IMR-90 (cell line): ENCODE measurements around the gene LTB4R. TPM values are rescaled to one million over a fixed set of nuclear protein-coding genes. Genes with fewer than 3 reads are reported as not detected.

Source experiments
- ATAC-seq: fragments of 200-7000 bp; cut with Tn5 transposase; 2 replicates; pipeline ENCODE4 v1.9.1; 2020; ENCODE audit warnings: low read depth, mild to moderate bottlenecking, moderate library complexity
- BruUV-seq: library from RNA; stranded (reverse); fragments of 400-500 nt; replicated peaks from 2 replicates; lab custom pipeline; 2021; lab: Mats Ljungman, UMichigan
- CTCF ChIA-PET: fragments of 300-600 bp; formaldehyde crosslinking; extraction: SDS; loops from one replicate; lab custom pipeline; 2021; ENCODE audit warnings: antibody characterized with exemption; lab: Yijun Ruan, JAX
- POLR2A ChIA-PET: fragments of 300-600 bp; sonication (Branson Sonifier 250); formaldehyde crosslinking; loops from one replicate; lab custom pipeline; 2022; ENCODE audit warnings: antibody characterized with exemption; ENCODE audit not compliant: unreplicated experiment; lab: Charles Lee
- DNase-seq: peaks from one replicate; pipeline ENCODE4 v3.0.0; 2013
- H2AFZ ChIP-seq: replicated peaks from 2 replicates; pipeline ENCODE3; 2013; ENCODE audit warnings: low read length, mild to moderate bottlenecking; ENCODE audit not compliant: poor library complexity
- H2AK5ac ChIP-seq: 2 replicates; pipeline ENCODE4 v1.6.1; 2013; ENCODE audit warnings: low read depth, low read length, inconsistent platforms
- H2AK9ac ChIP-seq: replicated peaks from 2 replicates; pipeline ENCODE3; 2013; ENCODE audit warnings: mild to moderate bottlenecking, low read depth, low read length, moderate library complexity; ENCODE audit not compliant: poor library complexity
- H2BK120ac ChIP-seq: 2 replicates; pipeline ENCODE4 v1.6.1; 2013; ENCODE audit warnings: low read depth, low read length, inconsistent platforms
- H2BK15ac ChIP-seq: 3 replicates; pipeline ENCODE4 v1.6.1; 2013; ENCODE audit warnings: low read depth, low read length, inconsistent platforms
- H2BK20ac ChIP-seq: 2 replicates; pipeline ENCODE4 v1.6.1; 2013; ENCODE audit warnings: low read depth, mild to moderate bottlenecking, inconsistent platforms, low read length, moderate library complexity
- H2BK5ac ChIP-seq: 2 replicates; pipeline ENCODE4 v1.6.1; 2013; ENCODE audit warnings: mild to moderate bottlenecking, low read depth, low read length, inconsistent platforms; ENCODE audit not compliant: poor library complexity, severe bottlenecking
- H3K14ac ChIP-seq: replicated peaks from 2 replicates; pipeline ENCODE4 v1.6.1; 2013; ENCODE audit warnings: low read depth, low read length, inconsistent platforms
- H3K18ac ChIP-seq: 2 replicates; pipeline ENCODE4 v1.6.1; 2013; ENCODE audit warnings: low read depth, low read length, control low read depth
- H3K23ac ChIP-seq: 2 replicates; pipeline ENCODE4 v1.6.1; 2013; ENCODE audit warnings: low read depth, low read length, inconsistent platforms
- H3K27ac ChIP-seq: 2 replicates; pipeline ENCODE4 v1.5.1; 2013; ENCODE audit warnings: mild to moderate bottlenecking, control low read depth, low read length; ENCODE audit not compliant: insufficient read depth
- H3K27me3 ChIP-seq: 2 replicates; pipeline ENCODE4 v1.6.1; 2013; ENCODE audit warnings: low read length; ENCODE audit not compliant: control insufficient read depth, insufficient read depth
- H3K36me3 ChIP-seq: 2 replicates; pipeline ENCODE4 v1.6.1; 2013; ENCODE audit warnings: low read length, mixed read lengths; ENCODE audit not compliant: control insufficient read depth, insufficient read depth
- H3K4ac ChIP-seq: 2 replicates; pipeline ENCODE4 v1.6.1; 2013; ENCODE audit warnings: low read depth, low read length, inconsistent platforms
- H3K4me1 ChIP-seq: 2 replicates; pipeline ENCODE4 v1.6.1; 2013; ENCODE audit warnings: low read length, mixed read lengths; ENCODE audit not compliant: control insufficient read depth, insufficient read depth
- H3K4me2 ChIP-seq: 2 replicates; pipeline ENCODE4 v1.6.1; 2013; ENCODE audit warnings: low read depth, mild to moderate bottlenecking, control low read depth, low read length, moderate library complexity
- H3K4me3 ChIP-seq: 2 replicates; pipeline ENCODE4 v1.5.1; 2013; ENCODE audit warnings: low read depth, mild to moderate bottlenecking, control low read depth, low read length, moderate library complexity; ENCODE audit not compliant: insufficient read depth
- H3K56ac ChIP-seq: 2 replicates; pipeline ENCODE4 v1.6.1; 2013; ENCODE audit warnings: low read length, inconsistent platforms; ENCODE audit not compliant: insufficient read depth; ENCODE audit errors: extremely low read depth
- H3K79me1 ChIP-seq, 2 experiments: 2 replicates each; pipeline ENCODE4 v1.6.1; 2013; ENCODE audit warnings: low read length in 2 of 2, inconsistent platforms in 1 of 2, low read depth in 1 of 2
- H3K9ac ChIP-seq: 2 replicates; pipeline ENCODE4 v1.6.1; 2013; ENCODE audit warnings: low read depth, low read length, control low read depth
- H3K9me1 ChIP-seq: 2 replicates; pipeline ENCODE4 v1.6.1; 2013; ENCODE audit warnings: low read length, inconsistent platforms; ENCODE audit not compliant: insufficient read depth
- H3K9me3 ChIP-seq: 2 replicates; pipeline ENCODE4 v1.6.1; 2013; ENCODE audit warnings: low read length; ENCODE audit not compliant: control insufficient read depth, insufficient read depth
- H4K20me1 ChIP-seq: 2 replicates; pipeline ENCODE4 v1.6.1; 2013; ENCODE audit warnings: low read length, inconsistent platforms; ENCODE audit not compliant: insufficient read depth
- H4K5ac ChIP-seq: 2 replicates; pipeline ENCODE4 v1.6.1; 2013; ENCODE audit warnings: mild to moderate bottlenecking, low read depth, low read length, control low read depth
- H4K8ac ChIP-seq, 2 experiments: 2 replicates each; pipeline ENCODE4 v1.6.1; 2013; ENCODE audit warnings: low read depth in 2 of 2, low read length in 2 of 2, control low read depth in 1 of 2, inconsistent platforms in 1 of 2
- H4K91ac ChIP-seq: 2 replicates; pipeline ENCODE4 v1.6.1; 2013; ENCODE audit warnings: low read depth, low read length, inconsistent platforms; ENCODE audit not compliant: insufficient read depth
- CHD1 ChIP-seq: IDR thresholded peaks from 2 replicates; pipeline ENCODE4 v1.6.1; 2012; ENCODE audit warnings: low read depth, low read length, improper control_type of control experiment
- ELK1 ChIP-seq: fragments of 150-350 bp; IDR thresholded peaks from 2 replicates; pipeline ENCODE4 v1.6.1; 2016; ENCODE audit warnings: low read depth, mild to moderate bottlenecking, low read length, moderate library complexity, borderline replicate concordance
- FOS ChIP-seq: fragments of 150-350 bp; IDR thresholded peaks from 2 replicates; pipeline ENCODE4 v1.6.1; 2016; ENCODE audit warnings: low read depth, low read length
- MAFK ChIP-seq: IDR thresholded peaks from 2 replicates; pipeline ENCODE4 v1.6.1; 2012; ENCODE audit warnings: low read depth, low read length, improper control_type of control experiment
- MAZ ChIP-seq: IDR thresholded peaks from 2 replicates; pipeline ENCODE4 v1.6.1; 2012; ENCODE audit warnings: low read depth, mild to moderate bottlenecking, low read length, improper control_type of control experiment, moderate library complexity, borderline replicate concordance
- MXI1 ChIP-seq: IDR thresholded peaks from 2 replicates; pipeline ENCODE4 v1.6.1; 2012; ENCODE audit warnings: low read depth, mild to moderate bottlenecking, low read length, moderate library complexity, borderline replicate concordance
- NFE2L2 ChIP-seq: fragments of 150-350 bp; IDR thresholded peaks from 2 replicates; pipeline ENCODE4 v1.6.1; 2016; ENCODE audit warnings: low read depth, mild to moderate bottlenecking, low read length
- POLR2A ChIP-seq: IDR thresholded peaks from 2 replicates; pipeline ENCODE4 v1.6.1; 2012; ENCODE audit warnings: mild to moderate bottlenecking, low read depth, low read length
- RAD21 ChIP-seq: IDR thresholded peaks from 2 replicates; pipeline ENCODE4 v1.6.1; 2012; ENCODE audit warnings: low read length, improper control_type of control experiment
- SMC3 ChIP-seq: fragments of 150-350 bp; IDR thresholded peaks from 2 replicates; pipeline ENCODE4 v1.6.1; 2016; ENCODE audit warnings: low read depth, mild to moderate bottlenecking, antibody characterized with exemption, low read length, moderate library complexity
- WGBS, 2 experiments: methylation state at CpG; one replicate each; pipeline versions ENCODE4 v1.1.5 to v1.1.7; 2013; ENCODE audit warnings: missing lambda C conversion rate in 2 of 2; ENCODE audit not compliant: insufficient read length in 1 of 2; ENCODE audit errors: extremely low coverage in 2 of 2; 5-methylcytosine and 5-hydroxymethylcytosine counted together
- dilution Hi-C: fragments of 300-500 bp; cut with HindIII; formaldehyde crosslinking; loops from one replicate; pipeline ENCODE4 v1.14.3; 2018; ENCODE audit warnings: low sequenced_read_pairs; ENCODE audit not compliant: unreplicated experiment
- in situ Hi-C: fragments of 300-500 bp; cut with MboI; formaldehyde crosslinking; loops from 3 replicates; pipeline ENCODE4 v1.14.3; 2019; ENCODE audit warnings: low sequenced_read_pairs, inconsistent platforms, mixed read lengths
- intact Hi-C: fragments of 100-400 bp; cut with micrococcal nuclease; formaldehyde crosslinking; loops from 2 replicates; pipeline ENCODE4 v1.10.0; 2022
- polyA plus RNA-seq, 3 experiments: library from polyadenylated mRNA; depleted of rRNA; stranded (reverse); fragments of >200 nt; gene quantifications; 2 replicates each; pipeline ENCODE4 v1.2.3, GENCODE V29; 2012; ENCODE audit warnings: low replicate concordance in 1 of 3
- total RNA-seq: library from RNA; depleted of rRNA; stranded (reverse); fragments of >200 nt; gene quantifications from 2 replicates; pipeline ENCODE4 v1.2.3, GENCODE V29; 2012
- TF ChIP-seq, protein P1 (sequence below): conservative IDR thresholded peaks from 2 replicates; pipeline ENCODE4 v1.5.1; 2012; ENCODE audit warnings: mild to moderate bottlenecking, low read depth, low read length, improper control_type of control experiment

LTB4R gene
- total and polyA plus RNA-seq, 2 of the 4 experiments (the other 2 are of a cell fraction) = 0.18 to 2.3 TPM

- H3K4me3 ChIP-seq = no peak overlapping the region
- H3K36me3 ChIP-seq = no peaks in the 10 kb centered on the region
- H2BK120ac ChIP-seq = no peak overlapping the region
- H2BK20ac ChIP-seq = no peak overlapping the region
- no peak overlapping the region for H2AK9ac ChIP-seq
- no peak overlapping the region for H2BK15ac ChIP-seq
- H3K79me1 ChIP-seq = no peaks in the 10 kb centered on the region
- intact Hi-C loops (no loop called here), dilution Hi-C loops (no loop called here), in situ Hi-C loops (no loop called here)
- no peaks in the 10 kb centered on the region for H4K20me1 ChIP-seq
- H3K56ac ChIP-seq = no peak overlapping the region
- no peak overlapping the region for H3K18ac ChIP-seq
- ATAC-seq (no peak), DNase-seq (no peak)
- no peaks in the 10 kb centered on the region for H3K9me1 ChIP-seq
- TF ChIP-seq RAD21 (no peak), NFE2L2 (no peak), FOS (no peak), POLR2A (no peak), MAFK (no peak), MXI1 (no peak), MAZ (no peak), ELK1 (no peak), SMC3 (no peak), CHD1 (no peak)
- TF ChIP-seq, protein P1, sequence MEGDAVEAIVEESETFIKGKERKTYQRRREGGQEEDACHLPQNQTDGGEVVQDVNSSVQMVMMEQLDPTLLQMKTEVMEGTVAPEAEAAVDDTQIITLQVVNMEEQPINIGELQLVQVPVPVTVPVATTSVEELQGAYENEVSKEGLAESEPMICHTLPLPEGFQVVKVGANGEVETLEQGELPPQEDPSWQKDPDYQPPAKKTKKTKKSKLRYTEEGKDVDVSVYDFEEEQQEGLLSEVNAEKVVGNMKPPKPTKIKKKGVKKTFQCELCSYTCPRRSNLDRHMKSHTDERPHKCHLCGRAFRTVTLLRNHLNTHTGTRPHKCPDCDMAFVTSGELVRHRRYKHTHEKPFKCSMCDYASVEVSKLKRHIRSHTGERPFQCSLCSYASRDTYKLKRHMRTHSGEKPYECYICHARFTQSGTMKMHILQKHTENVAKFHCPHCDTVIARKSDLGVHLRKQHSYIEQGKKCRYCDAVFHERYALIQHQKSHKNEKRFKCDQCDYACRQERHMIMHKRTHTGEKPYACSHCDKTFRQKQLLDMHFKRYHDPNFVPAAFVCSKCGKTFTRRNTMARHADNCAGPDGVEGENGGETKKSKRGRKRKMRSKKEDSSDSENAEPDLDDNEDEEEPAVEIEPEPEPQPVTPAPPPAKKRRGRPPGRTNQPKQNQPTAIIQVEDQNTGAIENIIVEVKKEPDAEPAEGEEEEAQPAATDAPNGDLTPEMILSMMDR = no peak
- no peak overlapping the region for H2BK5ac ChIP-seq
- POLR2A ChIA-PET = no interaction called here
- CTCF ChIA-PET = interaction anchor here (1.2 kb wide), 2 partner anchors 10 to 14 kb away, joined by 4 to 6 read pairs; no protein-coding TSS in a partner anchor
- H3K9ac ChIP-seq = no peak overlapping the region
- no peak overlapping the region for H3K23ac ChIP-seq
- no peak overlapping the region for H3K4me2 ChIP-seq
- H3K4ac ChIP-seq = no peak overlapping the region
- H3K27ac ChIP-seq = no peak overlapping the region
- H3K9me3 ChIP-seq = no peaks in the 10 kb centered on the region
- no peak overlapping the region for H3K14ac ChIP-seq
- H4K5ac ChIP-seq = no peak overlapping the region
- no peak overlapping the region for H4K91ac ChIP-seq
- BruUV-seq = no TSS peak
- 0% methylated on average over 1 of the region's 1 CpG; no CpG with 5 or more reads in 1 of the 2 experiments for WGBS, 2 experiments
- peaks cover 41% of the 10 kb centered on the region for H3K27me3 ChIP-seq
- no peak overlapping the region for H4K8ac ChIP-seq
- H2AK5ac ChIP-seq = no peak overlapping the region
- no peak overlapping the region for H2AFZ ChIP-seq
- peaks cover 3% of the 10 kb centered on the region for H3K4me1 ChIP-seq
Measured at GRCh38 chr14:24347134-24347533, 35.8 kb downstream of the LTB4R start.
